GM12878 (cell line): Measurements from ENCODE around the gene LAD1.

Source experiments
- EP300 ChIP-seq, 2 experiments: fragments of 150-350 bp in 1 of 2; IDR thresholded peaks; 2 replicates each; pipeline ENCODE4 v1.6.1; 2011 to 2012; ENCODE audit warnings: low read depth in 2 of 2, low read length in 2 of 2, borderline replicate concordance in 1 of 2, improper control_type of control experiment in 1 of 2, inconsistent platforms in 1 of 2; ENCODE audit not compliant: control insufficient read depth in 1 of 2
- HDAC6 ChIP-seq: fragments of 200-600 bp; sonication (generic); IDR thresholded peaks from one replicate; pipeline ENCODE4 v1.8.0; 2017; ENCODE audit warnings: antibody characterized with exemption; ENCODE audit not compliant: unreplicated experiment

GRCh38 chr1:201443747-201444146 is 44.6 kb upstream of the LAD1 start:
- TF ChIP-seq EP300 (IDR thresholded peaks at IDR 0.05; ENCODE audit: borderline replicate concordance in 1 of 2, control insufficient read depth in 1 of 2, low read depth in 2 of 2, low read length in 2 of 2) (no peak), HDAC6 (no peak)
